Keratinocyte (primary cell): ENCODE measurements around the gene LIM2.

ENCODE experiments used
- CTCF ChIP-seq, 3 experiments: IDR thresholded peaks in 1 of 3; conservative IDR thresholded peaks in 1 of 3; optimal IDR thresholded peaks in 1 of 3; 2 replicates in 2 of 3; 3 replicates in 1 of 3; pipeline versions ENCODE3 to v1.5.1; 2011; ENCODE audit warnings: low read length in 3 of 3, mild to moderate bottlenecking in 3 of 3, moderate library complexity in 2 of 3, control low read depth in 1 of 3, inconsistent platforms in 1 of 3; ENCODE audit not compliant: insufficient read depth in 2 of 3; ENCODE audit errors: extremely low read depth in 1 of 3
- EZH2 ChIP-seq: IDR thresholded peaks from one replicate; pipeline ENCODE4 v1.6.1; 2012; ENCODE audit warnings: inconsistent platforms, mild to moderate bottlenecking, low read length, moderate library complexity

GRCh38 chr19:51347209-51347928, 40.4 kb downstream of the LIM2 start:
- TF ChIP-seq CTCF (optimal IDR thresholded peaks at IDR 0.05 in 1 of 3, IDR thresholded peaks at IDR 0.05 in 1 of 3, conservative IDR thresholded peaks at IDR 0.05 in 1 of 3; ENCODE audit: extremely low read depth in 1 of 3, insufficient read depth in 2 of 3, low read length in 3 of 3), result no peak
- no peak for TF ChIP-seq EZH2
